Osteocyte (in vitro differentiated cells): ENCODE results near the gene FST. TPM values are rescaled to one million over a fixed set of nuclear protein-coding genes. Genes with fewer than 3 reads are reported as not detected.
A peak's percentile ranks its signal among the peaks of the same experiment; 100 is the strongest.

Experiments used
- DNase-seq: peaks from one replicate; pipeline ENCODE4 v3.0.0; 2021; ENCODE audit warnings: mixed read lengths; ENCODE audit not compliant: unreplicated experiment; ENCODE audit errors: extremely low spot score
- H3K27ac Mint-ChIP-seq: one replicate; pipeline ENCODE4 v1.8.0; 2021; ENCODE audit warnings: mild to moderate bottlenecking, mixed read lengths; ENCODE audit not compliant: unreplicated experiment
- H3K27me3 Mint-ChIP-seq: one replicate; pipeline ENCODE4 v1.8.0; 2021; ENCODE audit warnings: mixed read lengths; ENCODE audit not compliant: unreplicated experiment
- H3K36me3 Mint-ChIP-seq: one replicate; pipeline ENCODE4 v1.8.0; 2021; ENCODE audit warnings: mixed read lengths; ENCODE audit not compliant: unreplicated experiment
- H3K4me1 Mint-ChIP-seq: one replicate; pipeline ENCODE4 v1.8.0; 2021; ENCODE audit warnings: mixed read lengths; ENCODE audit not compliant: unreplicated experiment
- H3K4me3 Mint-ChIP-seq: one replicate; pipeline ENCODE4 v1.8.0; 2021; ENCODE audit warnings: mild to moderate bottlenecking, moderate library complexity, mixed read lengths; ENCODE audit not compliant: unreplicated experiment
- H3K9me3 Mint-ChIP-seq: one replicate; pipeline ENCODE4 v1.8.0; 2021; ENCODE audit warnings: mixed read lengths; ENCODE audit not compliant: unreplicated experiment
- CTCF ChIP-seq: fragments of 200-600 bp; sonication (generic); IDR thresholded peaks from 2 replicates; pipeline ENCODE4 v1.5.0; 2021; ENCODE audit warnings: antibody characterized with exemption, mild to moderate bottlenecking, moderate library complexity
- long read RNA-seq: library from polyadenylated mRNA; unstranded; transcript quantifications from one replicate; pipeline ENCODE4 v2.0.0, GENCODE V29; 2021
- total RNA-seq: library from RNA; stranded (reverse); gene quantifications from 2 replicates; pipeline ENCODE4 v1.2.1, GENCODE V29; 2021

Gene FST
- total RNA-seq, result 10.5 and 14.1 TPM in 2 replicates
- long read RNA-seq, partial matches to known transcripts, result 0 of 12 reads
- long read RNA-seq, other reads (novel, unspliced or antisense), result 10 of 12 reads

GRCh38 chr5:53480416-53481158 lies at the start of gene FST:
Gene FST (plus strand): TSS chr5:53480629. CDS start chr5:53480792, 163 bp downstream.
- Mint-ChIP-seq H3K9me3 (no peaks in the 10 kb centered on the region), H3K4me3 (peak within 1 kb of the TSS; percentile 97), H3K27ac (peak within 1 kb of the TSS; percentile 84), H3K27me3 (no peaks in the 10 kb centered on the region), H3K36me3 (peaks cover 3% of the 10 kb centered on the region), H3K4me1 (peaks cover 28% of the 10 kb centered on the region)
- TF ChIP-seq CTCF, result no peak
- DNase-seq, result no peak

GRCh38 chr5:53431665-53432064 lies 48.8 kb upstream of the FST start:
- no peaks in the 10 kb centered on the region for H3K36me3 Mint-ChIP-seq
- no peak for DNase-seq
- no peaks in the 10 kb centered on the region for H3K9me3 Mint-ChIP-seq
- no peak overlapping the region for H3K27ac Mint-ChIP-seq
- H3K4me1 Mint-ChIP-seq, result peaks cover 22% of the 10 kb centered on the region
- H3K27me3 Mint-ChIP-seq, result no peaks in the 10 kb centered on the region
- no peak for TF ChIP-seq CTCF
- H3K4me3 Mint-ChIP-seq, result no peak overlapping the region

GRCh38 chr5:53433026-53433425 lies 47.4 kb upstream of the FST start:
- no peaks in the 10 kb centered on the region for H3K27me3 Mint-ChIP-seq
- H3K9me3 Mint-ChIP-seq, result no peaks in the 10 kb centered on the region
- no peak for TF ChIP-seq CTCF
- no peak overlapping the region for H3K4me3 Mint-ChIP-seq
- H3K4me1 Mint-ChIP-seq, result peaks cover 19% of the 10 kb centered on the region
- H3K27ac Mint-ChIP-seq, result no peak overlapping the region
- no peak for DNase-seq
- H3K36me3 Mint-ChIP-seq, result no peaks in the 10 kb centered on the region

GRCh38 chr5:53434541-53434940 lies 45.9 kb upstream of the FST start:
- DNase-seq, result no peak
- TF ChIP-seq CTCF, result no peak
- H3K27ac Mint-ChIP-seq, result no peak overlapping the region
- H3K4me1 Mint-ChIP-seq, result peaks cover 25% of the 10 kb centered on the region
- H3K27me3 Mint-ChIP-seq, result no peaks in the 10 kb centered on the region
- H3K4me3 Mint-ChIP-seq, result no peak overlapping the region
- no peaks in the 10 kb centered on the region for H3K36me3 Mint-ChIP-seq
- no peaks in the 10 kb centered on the region for H3K9me3 Mint-ChIP-seq

- H3K27ac Mint-ChIP-seq, result no peak overlapping the region
- H3K4me3 Mint-ChIP-seq, result no peak overlapping the region
- no peak for DNase-seq
- no peak for TF ChIP-seq CTCF
- H3K36me3 Mint-ChIP-seq, result no peaks in the 10 kb centered on the region
- H3K9me3 Mint-ChIP-seq, result no peaks in the 10 kb centered on the region
- H3K4me1 Mint-ChIP-seq, result peaks cover 10% of the 10 kb centered on the region
- no peaks in the 10 kb centered on the region for H3K27me3 Mint-ChIP-seq
Measured at GRCh38 chr5:53436480-53437191, 43.8 kb upstream of the FST start.
